GM12878 (cell line): ENCODE results near the gene SUB1. TPM values are rescaled to one million over a fixed set of nuclear protein-coding genes. Genes with fewer than 3 reads are reported as not detected.

Source experiments
- EGR1 ChIP-seq, 2 experiments: IDR thresholded peaks; 1 replicate in 1 of 2; 2 replicates in 1 of 2; pipeline ENCODE4 v1.6.1; 2011 to 2012; ENCODE audit warnings: low read depth in 2 of 2, low read length in 2 of 2, borderline replicate concordance in 1 of 2, mild to moderate bottlenecking in 1 of 2, moderate library complexity in 1 of 2
- JUNB ChIP-seq: IDR thresholded peaks from 2 replicates; pipeline ENCODE4 v1.6.1; 2016; ENCODE audit warnings: antibody characterized with exemption, mild to moderate bottlenecking
- NR2C1 ChIP-seq: fragments of 450-650 bp; IDR thresholded peaks from 2 replicates; pipeline ENCODE4 v1.6.1; 2017; ENCODE audit warnings: antibody characterized with exemption, mild to moderate bottlenecking, moderate library complexity
- RELA ChIP-seq: fragments of 450-650 bp; IDR thresholded peaks from 2 replicates; pipeline ENCODE4 v1.8.0; 2014; ENCODE audit warnings: borderline replicate concordance; ENCODE audit not compliant: partially characterized antibody
- SRF ChIP-seq, 2 experiments: IDR thresholded peaks; 2 replicates each; pipeline ENCODE4 v1.6.1; 2011; ENCODE audit warnings: low read depth in 2 of 2, low read length in 2 of 2, mild to moderate bottlenecking in 1 of 2, moderate library complexity in 1 of 2
- polyA plus RNA-seq, 11 experiments: library from polyadenylated mRNA; depleted of rRNA in 4 of 11; unstranded in 6 of 11; stranded (reverse) in 5 of 11; fragments of >200 nt; fragmentation: Nextera tagmentation in 4 of 11; fragmentation: Illumina TruSeq in 1 of 11; extraction: Ambion mirVana in 4 of 11; extraction: Trizol in 1 of 11; gene quantifications; 1 replicate in 1 of 11; 2 replicates in 10 of 11; pipeline versions ENCODE4 v1.2.1 to v1.2.3, GENCODE V29; 2011 to 2016; ENCODE audit warnings: inconsistent platforms in 2 of 11, missing spikeins in 2 of 11, low read depth in 1 of 11
- total RNA-seq, 4 experiments: library from RNA; depleted of rRNA in 3 of 4; stranded (reverse); fragments of >200 nt in 3 of 4; fragmentation: Illumina TruSeq in 1 of 4; extraction: Trizol in 1 of 4; gene quantifications; 2 replicates each; pipeline versions ENCODE4 v1.2.1 to v1.2.3, GENCODE V29; 2013 to 2021
- TF ChIP-seq, protein P1 (sequence below): fragments of 450-650 bp; IDR thresholded peaks from 2 replicates; pipeline ENCODE4 v1.6.1; 2016; ENCODE audit warnings: mild to moderate bottlenecking
- TF ChIP-seq, protein P2 (sequence below): IDR thresholded peaks from 2 replicates; pipeline ENCODE4 v1.6.1; 2012; ENCODE audit warnings: low read depth, low read length, improper control_type of control experiment
- TF ChIP-seq, protein P3 (sequence below): fragments of 450-650 bp; IDR thresholded peaks from 2 replicates; pipeline ENCODE4 v1.6.1; 2017; ENCODE audit warnings: mild to moderate bottlenecking, low read depth, inconsistent platforms; ENCODE audit not compliant: poor library complexity, severe bottlenecking
- TF ChIP-seq, protein P4 (sequence below): IDR thresholded peaks from 2 replicates; pipeline ENCODE4 v1.6.1; 2011; ENCODE audit warnings: low read depth, mild to moderate bottlenecking, low read length, moderate library complexity, borderline replicate concordance; ENCODE audit errors: extremely low read depth

Gene SUB1
- total and polyA plus RNA-seq, 10 of the 15 experiments (the other 5 are each of a cell fraction or from before 2014, with no cell fraction given): 468 to 2,785 (median 1,145) TPM

DNA sequence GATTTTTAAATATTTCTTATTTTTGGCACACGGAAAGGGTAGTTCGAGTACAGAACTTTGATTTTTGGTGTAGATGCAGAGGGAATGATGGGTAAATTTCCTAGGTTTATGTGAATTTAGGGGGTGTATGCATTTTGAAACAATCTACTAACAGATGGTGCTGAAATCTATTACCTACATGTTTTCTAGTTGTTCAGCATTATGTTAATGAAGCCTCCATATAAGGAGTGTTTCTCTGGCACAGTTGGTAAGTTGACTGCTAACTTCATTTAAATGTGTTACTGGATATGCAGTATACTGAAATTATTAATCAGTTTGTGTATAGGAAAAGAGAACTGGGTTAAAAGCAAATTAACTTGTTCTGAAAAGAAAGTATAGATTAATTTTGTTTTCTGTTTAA is 17.5 kb downstream of the SUB1 start (continued):
- TF ChIP-seq, protein P1, sequence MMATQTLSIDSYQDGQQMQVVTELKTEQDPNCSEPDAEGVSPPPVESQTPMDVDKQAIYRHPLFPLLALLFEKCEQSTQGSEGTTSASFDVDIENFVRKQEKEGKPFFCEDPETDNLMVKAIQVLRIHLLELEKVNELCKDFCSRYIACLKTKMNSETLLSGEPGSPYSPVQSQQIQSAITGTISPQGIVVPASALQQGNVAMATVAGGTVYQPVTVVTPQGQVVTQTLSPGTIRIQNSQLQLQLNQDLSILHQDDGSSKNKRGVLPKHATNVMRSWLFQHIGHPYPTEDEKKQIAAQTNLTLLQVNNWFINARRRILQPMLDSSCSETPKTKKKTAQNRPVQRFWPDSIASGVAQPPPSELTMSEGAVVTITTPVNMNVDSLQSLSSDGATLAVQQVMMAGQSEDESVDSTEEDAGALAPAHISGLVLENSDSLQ: no peak
- TF ChIP-seq EGR1 (IDR thresholded peaks at IDR 0.05; ENCODE audit: borderline replicate concordance in 1 of 2, low read depth in 2 of 2, low read length in 2 of 2) (no peak), RELA (no peak), JUNB (no peak), SRF (IDR thresholded peaks at IDR 0.05; ENCODE audit: low read depth in 2 of 2, low read length in 2 of 2) (no peak), NR2C1 (no peak)
- TF ChIP-seq, protein P2, sequence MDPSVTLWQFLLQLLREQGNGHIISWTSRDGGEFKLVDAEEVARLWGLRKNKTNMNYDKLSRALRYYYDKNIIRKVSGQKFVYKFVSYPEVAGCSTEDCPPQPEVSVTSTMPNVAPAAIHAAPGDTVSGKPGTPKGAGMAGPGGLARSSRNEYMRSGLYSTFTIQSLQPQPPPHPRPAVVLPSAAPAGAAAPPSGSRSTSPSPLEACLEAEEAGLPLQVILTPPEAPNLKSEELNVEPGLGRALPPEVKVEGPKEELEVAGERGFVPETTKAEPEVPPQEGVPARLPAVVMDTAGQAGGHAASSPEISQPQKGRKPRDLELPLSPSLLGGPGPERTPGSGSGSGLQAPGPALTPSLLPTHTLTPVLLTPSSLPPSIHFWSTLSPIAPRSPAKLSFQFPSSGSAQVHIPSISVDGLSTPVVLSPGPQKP: no peak
- TF ChIP-seq, protein P3, sequence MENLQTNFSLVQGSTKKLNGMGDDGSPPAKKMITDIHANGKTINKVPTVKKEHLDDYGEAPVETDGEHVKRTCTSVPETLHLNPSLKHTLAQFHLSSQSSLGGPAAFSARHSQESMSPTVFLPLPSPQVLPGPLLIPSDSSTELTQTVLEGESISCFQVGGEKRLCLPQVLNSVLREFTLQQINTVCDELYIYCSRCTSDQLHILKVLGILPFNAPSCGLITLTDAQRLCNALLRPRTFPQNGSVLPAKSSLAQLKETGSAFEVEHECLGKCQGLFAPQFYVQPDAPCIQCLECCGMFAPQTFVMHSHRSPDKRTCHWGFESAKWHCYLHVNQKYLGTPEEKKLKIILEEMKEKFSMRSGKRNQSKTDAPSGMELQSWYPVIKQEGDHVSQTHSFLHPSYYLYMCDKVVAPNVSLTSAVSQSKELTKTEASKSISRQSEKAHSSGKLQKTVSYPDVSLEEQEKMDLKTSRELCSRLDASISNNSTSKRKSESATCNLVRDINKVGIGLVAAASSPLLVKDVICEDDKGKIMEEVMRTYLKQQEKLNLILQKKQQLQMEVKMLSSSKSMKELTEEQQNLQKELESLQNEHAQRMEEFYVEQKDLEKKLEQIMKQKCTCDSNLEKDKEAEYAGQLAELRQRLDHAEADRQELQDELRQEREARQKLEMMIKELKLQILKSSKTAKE: no peak
- TF ChIP-seq, protein P4, sequence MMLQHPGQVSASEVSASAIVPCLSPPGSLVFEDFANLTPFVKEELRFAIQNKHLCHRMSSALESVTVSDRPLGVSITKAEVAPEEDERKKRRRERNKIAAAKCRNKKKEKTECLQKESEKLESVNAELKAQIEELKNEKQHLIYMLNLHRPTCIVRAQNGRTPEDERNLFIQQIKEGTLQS: no peak
